NCI-H1105 treated with DMSO at 0.1 percent for 48 hours (cell line): Measurements from ENCODE around the gene HSF5.

Experiments
- DNase-seq: peaks from one replicate; lab custom pipeline; 2025; lab: John Stamatoyannopoulos, UW

HSF5 gene, protein sequence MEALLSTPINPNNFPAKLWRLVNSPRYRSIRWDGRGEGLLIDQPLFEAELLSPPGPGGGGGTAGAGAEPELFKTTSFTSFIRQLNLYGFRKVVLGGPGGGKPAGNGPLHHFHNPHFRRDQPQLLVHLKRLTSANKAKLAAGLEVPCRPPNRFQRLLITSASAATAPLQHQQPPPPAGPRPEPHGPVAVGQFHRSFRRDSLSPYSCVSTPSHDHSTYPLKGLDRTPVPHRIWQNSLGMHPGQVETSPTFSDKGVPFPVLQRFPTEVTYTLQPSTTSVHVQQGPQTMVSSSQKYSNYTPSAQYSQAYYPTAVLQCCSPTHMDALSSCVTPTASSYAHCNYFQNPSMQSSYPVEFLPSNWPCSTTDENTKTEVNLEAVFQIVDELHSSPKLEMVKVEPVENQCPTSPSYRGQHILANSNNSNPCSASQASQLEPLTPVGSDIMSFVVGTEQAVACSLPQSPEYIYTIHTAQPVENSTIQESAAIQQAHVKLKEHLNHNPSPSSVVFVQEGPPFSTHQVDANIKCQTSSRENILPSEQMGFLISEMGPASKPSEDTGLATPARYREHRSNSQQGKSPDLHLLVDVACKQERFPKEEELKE

DNA sequence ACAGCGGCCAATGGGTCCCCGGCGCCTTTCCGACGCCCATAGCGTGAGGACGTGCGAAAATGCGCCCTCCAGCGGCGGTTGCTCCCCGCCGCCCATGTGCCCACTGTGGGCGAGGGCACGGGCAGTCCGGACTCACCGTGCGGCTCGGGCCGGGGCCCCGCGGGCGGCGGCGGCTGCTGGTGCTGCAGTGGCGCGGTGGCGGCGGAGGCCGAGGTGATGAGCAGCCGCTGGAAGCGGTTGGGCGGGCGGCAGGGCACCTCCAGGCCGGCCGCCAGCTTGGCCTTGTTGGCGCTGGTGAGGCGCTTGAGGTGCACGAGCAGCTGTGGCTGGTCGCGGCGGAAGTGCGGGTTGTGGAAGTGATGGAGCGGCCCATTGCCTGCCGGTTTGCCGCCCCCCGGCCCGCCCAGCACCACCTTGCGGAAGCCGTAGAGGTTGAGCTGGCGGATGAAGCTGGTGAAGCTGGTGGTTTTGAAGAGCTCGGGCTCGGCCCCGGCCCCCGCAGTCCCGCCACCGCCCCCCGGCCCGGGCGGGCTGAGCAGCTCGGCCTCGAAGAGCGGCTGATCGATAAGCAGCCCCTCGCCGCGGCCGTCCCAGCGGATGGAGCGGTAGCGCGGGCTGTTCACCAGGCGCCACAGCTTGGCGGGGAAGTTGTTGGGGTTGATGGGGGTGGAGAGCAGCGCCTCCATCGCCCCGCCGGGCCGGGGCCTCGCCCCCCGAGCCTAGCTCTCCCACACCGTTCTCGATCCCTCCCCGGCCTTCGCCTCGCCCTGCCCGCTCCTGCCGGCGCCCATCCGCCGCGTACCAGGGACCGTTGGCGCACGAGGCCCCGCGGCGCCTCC is at the start of gene HSF5:
Gene HSF5, minus strand, starts transcription at position 820 of the 839 bp plus-strand sequence. Its CDS starts 134 bp downstream, at position 686.
- no peak for DNase-seq

DNA sequence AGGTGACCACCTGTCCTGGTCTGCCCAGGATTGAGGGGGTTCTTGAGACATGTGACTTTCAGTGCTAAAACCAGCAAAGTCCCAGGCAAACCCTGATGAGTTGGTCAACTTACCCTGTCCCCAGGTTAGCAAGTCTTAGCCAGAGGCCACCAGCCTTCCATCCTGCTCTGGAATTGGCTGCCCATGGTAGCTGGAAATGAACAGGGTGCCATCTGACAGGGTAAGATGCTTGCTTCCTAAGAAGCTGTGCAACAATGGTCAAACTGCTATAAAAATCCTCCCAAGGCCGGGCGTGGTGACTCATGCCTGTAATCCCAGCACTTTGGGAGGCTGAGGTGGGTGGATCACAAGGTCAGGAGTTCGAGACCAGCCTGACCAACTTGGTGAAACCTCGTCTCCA is 49.1 kb upstream of the HSF5 start:
- DNase-seq, result no peak

DNA sequence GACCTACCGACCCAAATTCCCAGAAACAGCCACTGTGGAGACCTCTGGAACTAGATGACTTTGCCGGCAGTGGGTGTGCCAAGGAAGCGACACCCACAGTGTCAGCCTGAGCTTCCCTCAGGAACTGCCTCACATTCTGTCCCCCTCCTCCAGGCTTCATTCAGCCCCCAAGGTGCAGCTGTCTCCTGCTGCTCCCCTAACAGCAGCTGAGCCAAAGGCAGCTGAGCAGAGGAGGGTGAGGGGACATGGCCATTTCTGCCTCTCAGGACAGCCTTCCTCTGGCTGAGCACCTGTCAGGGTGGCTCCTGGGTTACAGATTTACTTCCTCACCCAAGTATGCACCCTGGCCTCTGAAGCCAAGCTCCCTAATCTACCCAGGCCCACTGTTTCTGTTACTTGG is 48.3 kb upstream of the HSF5 start:
- DNase-seq, result no peak

DNA sequence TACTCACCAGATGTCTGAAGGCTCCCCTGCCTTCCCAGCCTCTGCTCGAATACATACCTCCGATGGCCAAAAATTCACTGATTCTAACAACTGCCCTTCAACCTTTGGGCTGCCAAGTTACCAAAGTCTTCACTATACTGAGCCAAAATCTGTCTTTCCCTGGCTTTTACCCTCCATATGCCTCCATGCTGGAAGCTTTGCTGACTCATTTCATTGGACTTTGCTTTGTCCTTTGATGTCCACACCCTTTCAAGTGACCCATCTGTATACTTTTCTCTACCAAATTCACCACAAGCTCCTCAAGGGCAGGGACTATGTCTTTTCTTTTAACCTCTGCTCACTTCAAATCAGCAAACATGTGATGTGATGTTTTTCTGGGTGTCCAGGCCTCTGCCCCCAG is 47.2 kb upstream of the HSF5 start:
- no peak for DNase-seq

DNA sequence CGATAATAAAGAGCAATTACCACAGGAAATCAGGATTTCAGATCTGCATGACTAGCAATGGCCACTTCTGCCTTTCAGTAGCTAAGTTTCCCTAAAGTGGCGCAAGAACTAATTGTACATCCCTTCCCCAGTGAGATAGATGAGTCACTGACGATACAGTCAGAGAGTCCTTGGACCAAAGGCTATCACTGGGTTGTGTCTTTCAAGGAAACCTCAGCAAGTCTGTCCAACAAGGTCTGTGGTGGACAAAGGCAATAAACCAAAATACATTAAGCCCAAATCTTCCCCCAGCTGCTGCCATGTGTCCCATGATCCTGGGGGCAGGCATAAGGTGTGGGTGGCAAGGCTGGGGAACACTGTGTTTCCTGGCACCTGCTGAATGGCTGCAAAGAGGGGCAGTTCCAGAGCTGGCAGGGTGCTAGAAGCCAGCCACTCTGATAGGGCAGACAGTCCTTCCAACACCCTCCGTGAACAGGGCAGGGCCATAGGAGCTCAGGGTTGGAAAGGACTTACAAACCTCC is 46.8 kb upstream of the HSF5 start:
- DNase-seq, result no peak

DNA sequence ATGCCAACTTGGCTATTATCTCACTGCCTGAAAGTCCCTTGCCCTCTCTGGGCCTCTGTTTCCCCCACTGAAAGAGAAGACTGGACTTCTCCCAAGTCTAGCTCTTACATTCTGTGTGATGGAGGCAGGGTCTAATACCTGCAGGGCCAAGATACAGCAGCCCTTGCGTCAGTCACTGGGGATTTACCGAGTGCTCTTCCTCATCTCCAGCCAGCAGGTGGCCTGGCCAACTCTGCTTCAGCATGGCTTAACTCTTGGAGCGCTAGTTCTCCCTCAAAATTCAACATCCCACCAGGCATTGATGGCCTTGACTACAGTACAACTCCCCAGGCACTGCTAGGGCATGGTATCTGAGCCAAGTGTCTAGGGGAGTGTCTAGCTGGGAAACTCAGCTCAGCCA is 46.1 kb upstream of the HSF5 start:
- no peak for DNase-seq

DNA sequence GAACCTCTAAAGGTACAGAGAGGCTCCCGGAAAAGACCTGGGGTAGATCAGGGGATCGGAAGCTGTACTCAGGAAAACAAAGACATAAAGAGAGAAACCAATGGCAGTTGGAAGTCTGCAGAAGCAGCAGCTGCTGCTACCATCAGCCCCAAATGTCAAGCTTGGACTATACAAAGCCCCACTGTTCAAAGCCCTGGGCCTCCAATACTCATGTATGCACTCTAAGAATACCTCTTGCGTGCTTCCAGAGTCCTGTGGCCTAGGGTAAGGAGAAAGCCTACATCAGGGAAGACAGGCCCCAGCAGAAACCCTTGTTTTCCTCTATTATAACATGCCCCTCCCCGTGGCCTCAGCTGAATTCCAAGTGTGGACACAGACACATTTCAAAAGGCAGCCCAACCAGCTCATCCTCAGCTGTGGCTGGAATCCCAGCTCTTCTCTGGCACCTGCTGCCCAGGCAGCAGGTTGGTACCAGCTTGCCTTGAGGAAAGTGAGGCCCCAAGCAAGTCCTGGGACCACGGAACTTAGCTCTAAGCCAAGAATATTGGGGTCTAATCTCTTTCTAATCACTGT is 45.5 kb upstream of the HSF5 start:
- no peak for DNase-seq

DNA sequence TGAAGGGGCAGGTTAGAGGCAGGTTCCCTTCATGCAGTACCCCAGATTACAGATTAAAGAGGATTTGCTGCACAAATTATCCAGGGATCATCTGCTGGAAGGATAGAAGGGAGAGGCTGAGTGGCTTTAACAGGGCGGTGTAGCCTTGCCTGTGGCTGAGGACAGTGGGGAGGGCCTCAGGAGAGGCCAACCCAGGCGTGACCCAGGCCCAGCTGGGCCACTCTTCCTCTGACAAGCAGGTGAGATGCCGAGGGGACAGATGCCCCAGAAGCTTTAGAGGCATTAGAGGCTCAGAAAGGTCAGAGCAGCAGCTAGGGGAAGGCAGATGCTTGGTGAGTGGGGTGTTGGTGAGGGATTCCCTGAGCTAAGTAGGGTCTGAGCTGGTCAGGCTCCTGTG is 44.3 kb upstream of the HSF5 start:
- DNase-seq, result no peak

DNA sequence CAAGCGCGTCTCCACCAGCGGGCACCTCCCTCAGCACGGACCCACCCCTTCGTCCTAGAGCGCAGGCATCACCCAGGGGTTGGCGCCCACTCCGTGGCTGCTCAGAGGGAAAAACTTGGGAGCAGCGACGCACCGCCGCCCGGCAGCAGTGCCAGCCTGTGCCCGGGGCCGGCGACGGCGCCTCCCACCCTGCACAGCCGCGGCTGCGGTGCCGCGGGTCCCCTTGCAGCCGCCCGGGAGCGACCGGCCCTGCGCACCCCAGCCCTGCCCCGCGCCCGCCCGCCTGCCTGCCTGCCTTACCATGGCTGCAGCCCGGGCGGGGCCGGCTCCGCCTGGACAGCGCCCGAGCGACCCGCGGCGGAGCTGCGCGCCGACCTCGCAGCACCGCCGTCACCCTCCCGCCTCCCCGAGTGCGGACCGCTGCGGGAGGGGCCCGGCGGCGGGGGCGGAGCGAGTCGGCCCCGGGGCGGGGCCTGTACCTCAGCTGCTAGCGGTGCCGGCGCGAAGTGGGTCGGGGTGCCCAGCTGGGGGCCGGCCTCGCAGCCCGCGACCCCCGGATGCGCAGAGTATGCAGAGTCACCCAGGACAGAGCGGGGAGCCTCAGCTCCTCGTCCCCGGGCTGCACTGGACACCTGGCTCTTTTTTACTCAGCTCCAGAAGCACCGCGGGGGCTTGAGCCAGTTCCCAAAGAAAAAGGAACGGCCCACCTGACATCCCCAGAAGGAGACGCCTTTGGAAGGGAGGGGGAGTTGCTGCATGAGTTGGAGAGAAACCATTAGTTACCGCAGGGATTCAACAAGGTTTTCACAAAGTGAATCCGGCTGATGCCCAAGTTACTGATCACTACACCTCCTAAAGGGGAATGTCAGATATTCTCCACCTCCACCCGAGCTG is 43.7 kb upstream of the HSF5 start:
- peak; percentile 11 for DNase-seq

DNA sequence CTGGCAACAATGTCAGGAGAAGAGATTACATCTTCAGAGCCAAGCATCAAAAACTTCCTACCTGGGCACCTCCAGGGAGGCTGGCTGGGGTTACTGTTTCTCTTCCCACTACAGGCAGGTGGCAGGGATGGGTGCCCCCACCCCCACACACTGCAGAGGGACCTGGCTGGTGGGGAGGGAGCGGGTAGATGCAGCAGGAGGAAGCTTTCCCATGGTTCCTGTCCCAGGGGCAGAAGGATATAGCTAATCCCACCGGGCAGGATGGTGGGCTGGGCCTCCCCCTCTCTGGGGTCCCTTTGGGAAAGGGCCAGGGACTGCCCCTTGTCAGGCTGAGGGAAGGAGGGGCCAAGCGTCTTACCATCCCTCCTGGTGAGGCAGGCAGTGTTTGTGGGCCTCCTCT is 42.9 kb upstream of the HSF5 start:
- DNase-seq, result no peak

DNA sequence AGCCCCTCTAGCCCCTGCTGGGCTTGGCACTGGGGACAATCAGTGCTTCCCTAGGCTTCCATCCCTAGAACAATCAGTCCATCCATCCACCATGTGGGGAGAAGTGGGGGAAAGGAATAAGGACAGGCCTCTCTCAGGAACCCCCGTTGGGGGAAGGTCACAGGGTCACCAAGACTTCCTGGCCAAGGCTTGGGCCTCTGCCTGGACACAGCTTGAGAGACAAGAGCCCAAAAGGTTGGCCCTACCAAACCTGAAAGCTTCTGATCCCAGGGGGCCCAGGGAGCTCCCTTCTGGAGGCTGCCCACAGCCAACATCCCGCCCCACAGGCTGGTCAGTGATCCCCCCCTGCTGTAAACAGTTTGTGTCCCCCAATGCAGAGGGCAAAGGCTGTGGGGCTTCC is 42.4 kb upstream of the HSF5 start:
- no peak for DNase-seq

DNA sequence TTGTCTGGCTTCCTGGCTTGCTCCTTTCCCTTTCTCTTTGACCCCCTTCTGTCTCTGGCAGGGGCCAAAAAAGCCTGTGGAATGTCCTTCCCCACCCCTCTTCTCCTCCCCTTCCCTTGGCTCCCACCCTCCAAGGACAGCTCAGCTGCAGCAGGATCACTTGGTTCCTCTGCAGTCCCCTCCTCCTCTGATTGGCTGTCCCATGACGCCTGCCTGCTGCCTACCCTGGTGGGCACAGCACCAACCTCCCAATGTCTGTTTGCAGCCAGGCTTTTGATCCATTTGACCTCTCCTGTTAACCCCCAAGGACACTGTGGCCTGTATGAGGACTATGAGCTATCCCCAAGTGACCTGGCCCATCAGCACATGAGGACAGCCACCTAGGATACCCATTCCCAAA is 41.1 kb upstream of the HSF5 start:
- no peak for DNase-seq

DNA sequence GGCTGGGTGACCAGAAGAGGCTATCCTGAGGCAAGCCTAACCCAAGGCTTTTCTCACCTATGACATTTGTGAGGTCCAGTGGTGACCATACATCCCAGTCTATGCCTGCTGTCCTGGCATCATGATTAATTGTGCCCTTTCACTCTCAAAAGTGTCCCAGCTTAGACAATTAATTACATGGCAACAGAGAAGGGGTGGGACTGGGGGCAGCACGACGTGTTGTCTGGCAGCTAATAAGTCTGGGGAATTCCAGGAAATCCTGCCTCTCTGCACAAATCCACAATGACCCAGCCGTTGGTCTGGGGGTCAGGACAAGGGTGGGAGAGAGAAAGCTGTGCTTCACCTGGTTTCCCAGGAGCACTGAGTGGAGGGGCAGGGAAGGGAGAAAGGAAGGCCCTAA is 40.2 kb upstream of the HSF5 start:
- no peak for DNase-seq

DNA sequence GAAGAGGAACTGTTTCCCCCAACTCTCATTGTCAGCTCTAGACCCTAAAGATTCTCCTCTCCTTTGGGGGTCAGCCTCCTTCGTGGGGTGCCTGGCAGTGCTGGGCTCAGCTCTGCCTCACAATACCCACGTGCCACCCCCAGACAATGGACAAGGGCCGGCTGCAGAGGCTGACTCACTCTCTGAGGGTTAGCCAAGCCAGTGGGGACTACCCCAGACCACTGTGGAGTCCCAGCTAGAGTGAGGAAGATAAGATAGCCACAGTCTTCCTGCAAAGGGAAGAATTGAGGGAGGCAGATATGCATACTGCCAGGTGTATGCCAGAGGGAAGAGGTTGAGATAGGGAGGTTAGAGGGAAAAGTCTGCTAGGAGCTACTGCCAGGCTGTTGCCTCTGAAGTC is 39.7 kb upstream of the HSF5 start:
- DNase-seq, result no peak

DNA sequence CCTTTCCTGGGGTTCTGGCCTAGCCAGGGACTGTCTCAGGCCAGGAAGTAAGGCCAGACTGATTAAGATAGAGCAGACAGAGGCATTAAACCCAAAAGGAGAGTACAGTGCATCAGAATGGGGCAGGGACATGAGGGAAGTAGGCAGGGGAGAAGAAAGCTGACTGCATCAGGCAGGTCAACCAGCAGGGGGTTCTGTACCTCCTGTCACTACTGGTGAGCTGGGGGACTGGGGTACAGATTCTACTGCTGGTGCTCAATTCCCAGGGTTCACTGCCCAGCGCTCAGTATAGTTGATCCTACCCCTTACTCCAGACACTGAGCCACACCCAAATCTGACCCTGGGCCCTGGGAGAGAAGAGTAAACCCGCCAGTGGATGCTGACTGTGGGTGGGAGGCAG is 39.1 kb upstream of the HSF5 start:
- DNase-seq, result no peak

DNA sequence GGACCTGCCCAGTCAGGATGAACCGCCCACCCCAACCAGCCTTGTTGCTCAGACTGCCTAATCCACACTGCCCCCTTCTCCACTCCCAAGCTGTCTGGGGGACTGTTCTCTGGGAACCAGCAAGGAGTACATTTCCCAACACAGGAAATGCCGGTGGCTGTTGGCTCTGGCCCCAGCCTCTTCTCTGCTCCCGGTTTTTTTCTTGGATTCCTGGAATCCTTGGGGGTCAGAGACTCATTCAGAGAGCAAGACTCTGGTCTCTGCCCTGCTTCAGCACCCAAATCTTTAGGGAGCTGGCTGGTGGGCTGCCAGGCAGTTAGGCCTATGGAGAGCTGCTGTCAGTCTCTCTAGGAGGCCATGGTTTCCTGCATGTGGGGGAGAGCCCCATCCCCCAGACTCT is 37.0 kb upstream of the HSF5 start:
- no peak for DNase-seq

DNA sequence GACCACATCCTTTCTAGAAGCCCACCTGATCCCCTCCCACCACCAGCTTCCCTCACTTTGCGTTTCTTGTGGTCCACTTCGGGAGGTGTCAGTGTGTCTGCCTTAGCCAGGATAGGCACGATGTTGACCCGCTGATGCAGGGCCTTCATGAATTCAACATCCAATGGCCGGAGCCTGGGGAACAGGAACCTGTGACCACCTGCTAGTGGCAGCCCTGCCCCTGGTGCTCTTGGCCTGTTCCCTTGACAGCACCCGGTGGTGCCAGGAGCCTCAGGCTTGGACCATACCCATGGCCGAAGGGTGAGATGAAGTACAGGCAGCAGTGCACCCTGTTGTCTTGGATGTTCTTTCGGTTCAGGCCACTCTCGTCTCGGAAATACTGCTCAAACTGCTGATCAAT is 33.5 kb upstream of the HSF5 start:
- no peak for DNase-seq

DNA sequence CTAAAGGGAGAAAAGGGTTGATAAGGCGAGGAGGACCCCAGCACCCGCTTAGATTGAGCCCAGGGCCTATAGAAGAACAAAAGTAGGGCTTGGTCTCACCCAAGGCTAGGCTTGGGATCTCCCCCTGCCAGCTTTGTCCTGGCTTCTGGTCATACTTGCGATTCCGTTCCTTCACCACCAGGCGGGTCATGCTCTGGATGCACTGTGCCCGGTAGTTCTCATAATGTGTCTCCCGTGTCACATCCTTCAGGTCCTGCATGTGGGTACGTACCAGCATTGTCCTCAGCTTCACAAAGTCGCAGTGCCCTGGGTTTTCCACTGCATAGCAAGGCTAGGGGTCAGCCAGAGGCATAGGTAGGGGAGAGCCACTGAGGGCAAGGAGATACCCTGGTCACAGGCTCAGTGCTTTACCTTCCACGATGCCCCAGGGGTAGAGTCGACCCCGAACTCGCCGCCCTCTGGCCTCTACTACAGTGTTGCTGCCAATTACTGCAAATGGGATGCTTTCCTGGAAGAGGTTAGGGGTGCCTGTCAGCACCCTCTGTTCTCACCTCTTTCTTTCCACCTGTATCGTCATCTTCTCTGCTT is 32.7 kb upstream of the HSF5 start:
- DNase-seq, result no peak

DNA sequence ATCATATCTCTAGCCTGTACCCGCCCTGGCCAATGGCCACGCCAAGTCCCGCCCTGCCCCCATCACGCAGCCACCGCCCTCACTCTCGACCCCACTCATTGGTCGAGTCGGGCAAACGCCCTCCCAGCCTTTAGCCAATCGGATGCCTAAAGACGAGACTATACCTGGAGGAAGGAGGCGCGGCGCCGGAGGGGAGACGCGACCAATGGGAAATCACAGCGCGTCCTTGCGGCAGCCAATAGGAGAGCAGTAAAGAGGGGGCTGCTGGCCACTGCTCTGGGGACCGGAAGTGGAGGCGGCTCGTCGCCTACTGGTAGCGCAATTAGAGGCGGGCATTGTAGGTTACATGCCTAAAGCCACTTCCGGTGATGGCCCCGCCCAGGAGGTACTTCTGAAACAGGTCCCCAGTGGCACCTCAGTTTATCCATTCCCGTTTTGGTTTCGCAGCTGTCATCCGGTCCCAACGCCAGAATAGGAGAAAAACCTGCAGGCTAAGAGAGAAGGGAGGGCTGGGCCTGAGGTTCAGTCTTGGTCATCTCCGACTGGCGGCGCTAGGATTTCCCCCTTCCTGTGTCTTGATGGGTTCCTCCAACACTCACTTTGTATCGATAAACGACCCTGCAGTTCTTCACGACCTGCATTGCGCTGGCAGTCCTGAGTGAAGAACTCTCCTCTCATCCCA is 29.9 kb upstream of the HSF5 start:
- DNase-seq, result peak; percentile 99

DNA sequence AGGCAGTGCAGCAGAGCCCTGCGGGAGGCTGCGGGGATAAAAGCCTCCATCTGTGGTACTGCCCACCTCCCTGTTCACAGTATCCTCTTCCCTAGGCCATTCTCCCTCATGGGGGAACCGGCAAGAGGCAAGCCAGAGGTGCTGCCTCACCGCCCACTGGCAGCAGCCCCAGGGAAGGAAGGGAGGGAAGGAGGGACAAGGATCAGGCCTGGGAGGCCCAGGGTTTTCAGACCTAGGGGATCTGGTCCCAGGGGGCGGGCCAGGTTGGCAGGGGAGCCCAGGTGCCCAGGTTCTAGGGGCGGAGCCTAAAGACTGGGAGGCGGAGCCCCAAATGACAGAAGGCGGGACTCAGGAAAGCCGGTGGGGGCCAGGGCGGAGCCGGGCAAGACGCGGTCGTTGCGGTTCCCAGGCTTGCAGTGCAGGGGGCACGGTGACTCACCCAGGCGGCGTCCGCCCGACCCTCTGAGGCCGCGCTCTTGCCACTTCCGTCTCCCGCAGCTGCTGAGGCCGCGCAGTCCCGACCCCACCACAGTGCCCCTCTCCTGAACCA is 29.2 kb upstream of the HSF5 start:
- no peak for DNase-seq
